Adrenal gland (tissue), 5 donors: Measurements from ENCODE around the gene LATS1.

Experiments used
- CTCF ChIP-seq, 6 experiments: fragments of 450-650 bp in 4 of 6; fragments of 200-600 bp in 2 of 6; sonication (generic) in 1 of 6; IDR thresholded peaks; 1 replicate in 5 of 6; 2 replicates in 1 of 6; pipeline versions ENCODE4 v1.5.1 to v1.8.0; 2016 to 2021; ENCODE audit warnings: antibody characterized with exemption in 6 of 6, mild to moderate bottlenecking in 2 of 6, moderate library complexity in 1 of 6
- POLR2A ChIP-seq, 2 donors: fragments of 450-650 bp; IDR thresholded peaks; one replicate each; pipeline ENCODE4 v1.6.1; 2017; ENCODE audit warnings: antibody characterized with exemption in 2 of 2, mild to moderate bottlenecking in 2 of 2, moderate library complexity in 1 of 2
- donor health status: DM: no; HTN: no; CAD: no.

- TF ChIP-seq CTCF (IDR thresholded peaks at IDR 0.05) (no peak), POLR2A (IDR thresholded peaks at IDR 0.05) (no peak)
Measured at GRCh38 chr6:149608381-149608982, 109.4 kb downstream of the LATS1 start.
